HG03520 (cell line): Measurements from ENCODE around the gene PRDX2.

ENCODE experiments used
- ATAC-seq: cut with Tn5 transposase; IDR thresholded peaks from one replicate; pipeline ENCODE4 v1.9.1; 2021; ENCODE audit warnings: mild to moderate bottlenecking, moderate library complexity; ENCODE audit not compliant: unreplicated experiment

The PRDX2 gene

GRCh38 chr19:12782424-12783290 is 18.9 kb downstream of the PRDX2 start:
- peak; percentile 38 for ATAC-seq

DNA sequence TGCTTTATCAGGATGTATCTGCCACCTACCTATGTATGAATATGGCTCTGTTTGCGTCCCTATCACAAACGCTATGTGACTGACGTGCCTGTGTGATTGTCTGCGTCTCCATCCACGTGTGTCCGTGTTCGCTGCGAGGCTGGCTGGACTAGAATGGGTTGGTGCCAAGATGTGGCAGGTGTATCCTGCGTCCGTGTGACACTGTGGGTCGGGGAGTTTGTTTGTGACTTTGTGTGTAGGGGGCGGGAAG is 19.5 kb downstream of the PRDX2 start:
- ATAC-seq, result no peak

- ATAC-seq, result no peak
These were observed 22.2 kb downstream of the PRDX2 start for GRCh38 chr19:12779162-12779993.

GRCh38 chr19:12778905-12779161 is 22.8 kb downstream of the PRDX2 start:
- ATAC-seq, result no peak

DNA sequence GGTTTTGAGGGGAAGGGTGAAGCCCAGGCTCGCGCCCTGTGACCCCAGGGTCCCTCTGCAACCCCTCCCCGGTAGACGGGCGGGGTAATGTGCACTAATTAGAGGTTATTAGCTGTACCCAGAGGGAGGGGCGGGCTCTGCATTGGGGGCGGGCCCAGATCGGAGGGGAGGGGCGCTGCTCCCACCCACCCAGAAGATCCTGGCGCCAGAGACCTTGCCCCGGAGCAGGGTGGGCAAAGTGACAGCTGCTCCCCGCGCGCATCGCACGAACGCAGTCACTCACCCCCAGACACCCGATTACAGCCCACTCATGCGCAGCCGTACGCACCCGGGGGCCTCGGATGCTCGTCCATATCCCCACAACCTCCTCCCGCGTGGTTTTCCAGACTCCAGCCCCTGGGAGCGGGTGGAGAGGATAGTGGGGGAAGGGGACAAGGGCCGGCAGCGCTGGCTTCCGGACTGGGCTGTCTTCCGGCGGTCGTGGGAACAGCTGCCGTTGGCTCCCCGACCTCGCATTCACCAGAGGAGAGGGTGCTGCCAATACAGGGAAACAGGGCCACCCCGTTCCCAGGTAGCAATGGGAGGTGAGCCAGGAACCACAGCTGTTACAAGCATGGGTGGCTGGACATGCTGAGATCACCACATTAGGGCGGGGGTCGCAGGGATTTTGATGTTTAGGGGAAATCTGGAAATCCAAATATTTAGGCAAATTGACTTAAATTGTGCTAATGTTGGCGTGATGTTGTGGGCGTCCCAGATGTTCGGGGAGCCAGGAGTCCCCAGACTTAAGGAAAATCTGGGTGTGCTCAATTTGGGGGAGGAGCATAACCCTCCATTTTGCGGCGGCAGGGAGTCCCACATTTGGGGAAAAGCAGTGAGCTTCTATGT is 23.3 kb downstream of the PRDX2 start:
- ATAC-seq, result no peak

DNA sequence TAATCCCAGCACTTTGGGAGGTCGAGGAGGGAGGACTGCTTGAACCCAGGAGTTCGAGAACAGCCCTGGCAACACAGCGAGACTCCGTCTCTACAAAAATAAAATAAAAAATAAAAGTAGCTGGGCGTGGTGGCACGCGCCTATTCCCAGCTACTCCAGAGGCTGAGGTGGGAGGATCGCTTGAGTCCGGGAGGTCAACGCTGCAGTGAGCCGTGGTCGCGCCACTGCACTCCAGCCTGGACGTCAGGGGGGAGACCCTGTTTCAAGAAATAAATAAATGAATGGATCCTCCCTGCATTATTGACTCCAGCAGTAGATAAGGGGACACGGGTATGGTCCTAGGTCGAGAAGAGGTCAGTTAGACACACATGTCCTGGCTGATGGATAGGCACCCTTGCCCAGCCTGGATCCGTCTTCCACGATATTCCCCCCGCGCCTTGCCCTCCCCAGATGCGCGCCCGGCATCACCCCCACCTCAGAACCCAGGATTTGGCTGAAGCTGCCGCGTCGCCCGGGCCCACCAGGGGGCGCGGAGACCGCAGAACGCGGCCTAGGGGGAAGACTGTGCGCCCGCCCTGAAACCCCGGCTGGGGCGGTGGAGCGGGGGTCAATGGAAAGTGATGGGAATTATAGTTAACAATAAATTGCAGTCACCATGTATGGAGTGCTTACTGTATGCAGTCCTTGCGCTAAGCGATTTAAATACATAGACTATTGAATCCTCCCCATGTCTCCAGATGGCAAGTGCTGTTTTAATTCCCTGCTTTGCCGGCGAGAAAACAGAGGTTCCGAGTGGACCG is 24.2 kb downstream of the PRDX2 start:
- ATAC-seq, result peak; percentile 37

DNA sequence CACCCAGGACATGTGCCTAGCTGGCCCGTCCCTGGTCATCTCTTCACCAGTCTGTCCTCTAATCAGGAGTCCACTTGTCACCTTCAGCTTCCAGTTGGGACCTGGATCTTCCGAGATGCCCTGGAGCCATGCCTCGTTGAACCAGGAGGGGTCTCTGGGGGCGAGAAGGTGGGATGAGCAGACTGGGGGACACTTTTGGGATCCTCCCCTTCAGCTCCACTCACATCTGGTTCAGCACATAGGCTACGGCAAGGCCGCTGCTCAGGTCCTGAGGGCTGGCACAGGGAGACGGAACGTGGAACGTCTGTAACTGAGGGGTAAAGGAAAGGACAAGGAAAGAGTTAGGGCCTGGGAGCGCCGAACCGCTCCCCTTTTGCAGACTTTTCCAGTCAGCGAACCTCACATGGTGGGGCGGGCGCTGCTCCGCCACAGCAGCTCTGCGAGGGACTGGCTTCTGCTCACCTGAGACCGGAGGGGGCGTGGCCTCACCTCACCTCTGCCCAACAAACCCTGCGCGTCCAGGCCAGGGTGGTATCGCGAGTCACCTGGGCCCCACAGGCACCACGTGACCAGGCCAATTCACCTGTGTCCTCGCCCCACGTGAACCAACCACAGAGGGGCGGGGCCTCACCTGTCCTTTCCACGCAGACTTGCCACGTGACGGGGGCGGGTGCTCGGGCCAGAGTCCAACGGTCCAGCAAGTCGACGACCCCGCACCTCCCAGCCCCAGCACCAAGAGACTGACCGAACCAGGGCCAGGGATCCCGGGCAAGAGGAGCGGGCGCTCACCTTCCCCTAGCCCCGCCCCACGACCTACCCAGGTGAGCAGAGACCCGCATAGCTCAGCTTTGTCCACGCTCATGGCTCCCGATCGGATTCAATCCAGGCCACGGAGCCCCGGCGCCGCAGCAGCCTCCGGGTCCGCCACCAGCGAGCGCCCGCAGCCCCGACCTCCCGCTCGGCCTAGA is 26.7 kb downstream of the PRDX2 start, which contains the start of gene HOOK2:
TSS of gene HOOK2 (minus strand) at position 965 of the 968 bp plus-strand sequence. CDS start at position 862, 103 bp downstream.
- ATAC-seq, result no peak

DNA sequence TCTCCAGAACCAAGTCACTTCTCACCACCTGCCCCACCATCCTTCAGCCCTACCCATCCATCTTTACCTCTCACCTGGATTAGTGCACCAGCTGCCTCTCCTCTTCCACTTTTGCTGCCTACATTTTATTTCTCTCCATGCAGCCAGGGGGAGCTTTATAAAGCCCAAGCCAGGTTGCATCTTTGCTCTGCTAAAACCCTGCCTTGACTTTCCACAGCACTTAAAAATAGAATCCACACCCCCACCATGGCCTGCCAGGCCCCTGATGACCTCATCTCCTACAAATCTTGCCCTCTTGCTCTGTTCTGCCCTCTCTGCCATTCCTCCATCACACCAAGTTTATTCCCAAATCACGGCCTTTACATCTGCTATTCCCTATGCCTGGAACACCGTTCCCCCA is 28.0 kb downstream of the PRDX2 start:
- no peak for ATAC-seq

DNA sequence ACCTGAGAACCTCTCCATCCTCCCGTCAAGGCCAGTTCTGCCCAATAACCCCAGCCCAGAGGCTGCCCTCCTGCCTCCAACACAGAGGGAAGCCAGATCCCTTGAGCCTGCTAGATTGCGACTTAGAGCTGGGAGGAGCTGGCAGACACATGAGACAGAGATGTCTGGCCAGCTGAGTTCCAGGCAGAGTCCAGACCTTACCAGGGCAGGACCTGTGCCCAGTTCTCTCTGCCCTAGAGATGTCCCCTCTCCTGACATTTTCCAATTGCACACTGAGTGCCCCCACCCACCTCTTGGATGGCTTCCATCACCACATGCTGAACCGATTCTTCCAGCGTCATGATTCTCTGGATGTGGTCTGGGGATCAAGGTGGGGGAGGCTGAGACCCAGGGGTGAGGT is 29.3 kb downstream of the PRDX2 start:
- no peak for ATAC-seq

DNA sequence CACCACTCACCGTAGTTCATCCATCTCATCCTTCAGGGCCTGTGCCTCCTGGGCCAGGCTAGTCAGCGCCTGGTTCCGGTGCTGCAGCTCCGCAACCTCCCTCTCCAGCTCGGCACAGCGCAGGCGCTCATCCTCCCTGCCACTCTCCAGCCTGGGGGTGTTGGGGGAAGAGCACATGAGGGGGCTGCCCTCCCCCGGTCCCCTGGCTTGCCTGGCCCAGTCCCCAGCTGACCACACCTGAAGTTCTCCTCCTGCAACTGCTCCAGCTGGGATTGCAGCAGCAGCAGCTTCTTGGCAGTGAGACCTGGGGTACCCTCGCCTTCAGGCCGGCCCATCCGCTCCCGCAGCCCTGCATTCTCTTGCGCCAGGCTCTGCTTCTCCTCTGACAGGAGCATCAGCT is 30.7 kb downstream of the PRDX2 start:
- no peak for ATAC-seq

DNA sequence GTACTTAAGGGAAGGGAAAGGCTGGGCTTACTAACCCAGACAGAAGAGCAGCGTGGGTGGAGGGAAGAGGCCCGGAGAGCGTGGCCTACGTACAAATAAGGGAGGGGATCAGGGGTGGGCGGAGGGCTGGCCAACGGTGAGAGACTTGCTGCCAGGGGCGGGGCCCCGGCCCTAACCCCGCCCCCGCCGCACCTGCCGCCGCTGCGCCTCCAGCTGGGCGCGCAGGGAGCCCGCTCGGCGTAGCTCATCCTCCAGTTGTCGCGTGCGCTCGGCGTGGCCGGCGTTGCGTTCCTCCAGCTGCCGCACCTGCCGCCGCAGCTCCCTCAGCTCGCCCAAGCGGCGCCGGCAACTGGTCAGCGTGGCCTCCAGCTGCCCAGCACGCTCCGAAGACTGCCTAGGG is 31.9 kb downstream of the PRDX2 start:
- ATAC-seq, result no peak

DNA sequence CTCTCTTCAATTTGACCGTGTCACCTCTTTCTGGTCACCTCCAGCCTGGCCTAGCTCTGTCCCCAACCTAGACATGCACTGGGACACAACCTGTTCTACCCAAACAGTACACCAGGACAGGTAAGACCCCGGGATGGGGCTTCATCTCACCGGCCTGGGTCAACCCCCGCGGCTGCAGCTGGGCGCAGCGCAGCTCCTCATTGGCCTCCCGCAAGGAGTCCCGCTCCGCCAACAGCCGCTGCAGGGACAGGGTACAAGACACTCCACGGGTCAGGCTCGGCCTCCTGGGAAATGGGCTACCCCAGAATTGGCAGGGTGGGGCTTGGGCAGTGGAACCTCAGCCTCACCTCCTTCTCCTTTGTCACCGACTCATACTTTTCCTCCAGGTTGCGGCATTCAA is 33.9 kb downstream of the PRDX2 start:
- no peak for ATAC-seq

GRCh38 chr19:12767150-12767549 is 34.5 kb downstream of the PRDX2 start:
- no peak for ATAC-seq

- no peak for ATAC-seq
These were observed 35.5 kb downstream of the PRDX2 start for GRCh38 chr19:12766051-12766521.

GRCh38 chr19:12764698-12765097 is 36.9 kb downstream of the PRDX2 start:
- ATAC-seq, result no peak

GRCh38 chr19:12763100-12763499 is 38.5 kb downstream of the PRDX2 start:
- no peak for ATAC-seq

DNA sequence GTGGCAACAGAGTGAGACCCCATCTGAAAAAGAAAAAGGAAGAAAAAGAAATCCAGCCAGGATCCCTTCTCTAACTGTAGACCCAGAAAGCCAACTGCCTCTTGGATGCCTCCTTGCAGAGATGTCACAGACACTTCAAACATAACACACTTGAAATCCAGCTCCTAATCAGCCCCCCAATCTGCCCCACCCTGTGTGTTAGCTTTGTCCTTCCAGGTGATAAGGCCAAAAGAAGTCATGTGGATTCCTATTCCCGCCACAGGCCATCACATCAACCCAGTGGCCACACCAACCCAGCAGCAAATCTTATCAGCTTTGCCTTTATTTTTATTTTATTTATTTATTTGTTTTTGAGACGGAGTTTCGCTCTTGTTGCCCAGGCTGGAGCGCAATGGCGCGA is 41.9 kb downstream of the PRDX2 start:
- ATAC-seq, result no peak

DNA sequence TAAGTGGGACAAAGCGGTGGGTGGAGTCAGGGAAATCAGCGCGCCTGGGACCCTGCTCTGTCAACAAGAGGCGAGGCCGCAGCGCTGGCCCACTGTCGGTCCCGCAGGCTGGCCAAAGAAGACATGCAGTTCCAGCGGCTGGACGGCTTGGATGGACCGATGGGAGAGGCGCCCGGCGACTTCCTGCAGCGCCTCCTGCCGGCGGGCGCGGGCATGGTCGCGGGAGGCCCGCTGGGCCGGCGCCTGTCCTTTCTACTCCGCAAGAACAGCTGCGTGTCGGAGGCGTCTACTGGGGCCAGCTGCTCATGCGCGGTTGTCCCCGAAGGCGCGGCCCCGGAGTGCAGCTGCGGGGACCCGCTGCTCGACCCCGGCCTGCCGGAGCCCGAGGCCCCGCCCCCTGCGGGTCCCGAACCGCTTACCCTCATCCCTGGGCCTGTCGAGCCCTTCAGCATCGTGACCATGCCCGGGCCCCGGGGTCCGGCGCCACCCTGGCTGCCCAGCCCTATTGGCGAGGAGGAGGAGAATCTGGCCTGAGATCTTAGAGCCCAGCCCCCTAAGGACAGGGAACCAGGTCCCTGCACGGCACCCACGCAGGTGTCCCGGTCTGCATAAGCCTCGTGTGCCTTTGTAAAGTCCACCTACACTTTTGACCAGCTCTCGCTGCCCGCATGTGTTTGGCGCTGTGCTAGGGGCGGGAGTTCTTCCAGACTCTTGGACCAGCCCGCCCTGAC is 43.9 kb downstream of the PRDX2 start:
- no peak for ATAC-seq
